Stimulated activated naive CD4-positive, alpha-beta T cell (primary cell): ENCODE measurements around the gene PLEKHA6.

Experiments used
- DNase-seq, 6 experiments: peaks; one replicate each; lab custom pipeline; 2025; lab: John Stamatoyannopoulos, UW

PLEKHA6 gene

GRCh38 chr1:204190212-204191211 lies 169.2 kb downstream of the PLEKHA6 start:
- DNase-seq, result peak in 2 of 6 experiments; percentile 6 to 24

- DNase-seq, result no peak
Measured at GRCh38 chr1:204188959-204189639, 170.6 kb downstream of the PLEKHA6 start.

DNA sequence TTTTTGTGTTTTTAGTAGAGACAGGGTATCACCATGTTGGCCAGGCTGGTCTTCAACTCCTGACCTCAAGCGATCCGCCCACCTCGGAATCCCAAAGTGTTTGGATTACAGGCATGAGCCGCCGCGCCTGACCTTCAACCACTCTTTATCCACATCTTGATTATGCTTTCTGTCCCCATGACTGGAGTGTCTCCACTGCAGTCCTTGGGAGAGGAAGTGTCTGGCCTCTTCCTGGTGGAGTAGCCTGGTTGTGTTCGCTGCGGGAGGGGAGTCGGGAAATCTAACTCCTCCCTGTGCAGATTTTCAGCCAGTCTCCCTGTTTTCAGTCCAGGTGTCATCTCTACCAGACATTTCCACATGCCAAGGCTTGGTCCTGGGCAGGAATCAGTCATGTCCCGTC lies 173.1 kb downstream of the PLEKHA6 start:
- no peak for DNase-seq

GRCh38 chr1:204181116-204181515 lies 178.6 kb downstream of the PLEKHA6 start:
- DNase-seq, result no peak

- DNase-seq, result no peak
Measured at GRCh38 chr1:204180133-204180532, 179.6 kb downstream of the PLEKHA6 start.

- DNase-seq, result no peak
Measured at GRCh38 chr1:204178487-204179281, 181.0 kb downstream of the PLEKHA6 start.

- DNase-seq, result no peak
Measured at GRCh38 chr1:204177133-204177532, 182.6 kb downstream of the PLEKHA6 start.

GRCh38 chr1:204176049-204176448 lies 183.7 kb downstream of the PLEKHA6 start:
- DNase-seq, result no peak

DNA sequence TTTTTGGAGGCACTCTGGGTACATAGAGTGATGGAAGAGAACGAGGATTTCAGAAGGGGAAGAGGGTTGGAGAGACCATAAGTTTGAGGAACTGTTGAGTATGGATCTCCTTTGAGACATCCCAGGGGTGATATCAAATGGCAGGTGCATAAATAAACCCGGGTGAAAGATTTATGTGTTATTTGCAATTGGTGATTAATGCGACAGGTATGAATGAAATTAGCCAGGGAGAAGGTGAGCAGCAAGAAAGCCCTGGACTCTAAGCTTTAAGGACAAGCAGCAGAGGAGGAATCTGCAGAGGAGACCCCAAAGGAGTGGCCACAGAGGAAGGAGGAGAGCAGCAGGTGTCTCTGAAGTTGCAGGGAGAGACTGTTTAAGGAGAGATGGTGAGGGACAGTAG lies 184.8 kb downstream of the PLEKHA6 start:
- DNase-seq, result no peak

DNA sequence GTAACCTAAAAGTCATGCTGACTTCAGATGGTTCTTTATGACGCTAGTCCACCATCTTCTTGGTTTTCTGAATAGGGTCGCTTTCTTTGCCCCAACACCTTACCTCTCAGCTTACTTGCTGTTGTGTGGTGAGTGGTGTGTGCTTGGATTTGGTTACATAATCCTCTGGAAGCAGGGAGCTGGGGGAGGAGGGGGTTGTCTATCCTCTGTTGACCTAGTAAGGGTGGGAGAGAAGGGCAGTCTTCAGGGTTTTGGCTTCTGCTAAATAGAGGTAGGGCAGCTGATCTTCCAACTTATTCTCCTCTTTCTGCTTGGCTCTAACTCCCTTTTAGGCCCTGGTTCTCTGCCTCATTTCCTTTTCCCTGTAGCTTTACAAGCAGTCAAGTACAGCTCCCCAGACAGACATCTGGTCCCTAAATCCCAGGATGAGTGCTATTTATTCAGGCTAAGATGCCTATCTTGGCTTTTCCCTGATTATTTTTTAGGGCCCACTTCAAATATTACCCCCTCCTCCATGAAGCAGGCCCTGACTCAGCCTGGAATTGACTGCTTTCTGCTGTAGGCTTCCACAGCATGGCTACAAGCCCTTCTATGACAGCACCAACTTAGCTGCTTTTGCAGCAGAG lies 187.2 kb downstream of the PLEKHA6 start:
- no peak for DNase-seq

GRCh38 chr1:204171751-204172178 lies 188.0 kb downstream of the PLEKHA6 start:
- DNase-seq, result no peak

- DNase-seq, result no peak
Measured at GRCh38 chr1:204170494-204171155, 189.1 kb downstream of the PLEKHA6 start.

- no peak for DNase-seq
Measured at GRCh38 chr1:204169858-204170257, 189.9 kb downstream of the PLEKHA6 start.
